GM12872 (cell line): ENCODE measurements around the gene ADAT2.

Experiments used
- TF ChIP-seq, protein P1 (sequence below): IDR thresholded peaks from 3 replicates; pipeline ENCODE4 v1.5.1; 2011; ENCODE audit warnings: low read depth, mild to moderate bottlenecking, low read length, moderate library complexity; ENCODE audit not compliant: insufficient read depth

The ADAT2 gene

DNA sequence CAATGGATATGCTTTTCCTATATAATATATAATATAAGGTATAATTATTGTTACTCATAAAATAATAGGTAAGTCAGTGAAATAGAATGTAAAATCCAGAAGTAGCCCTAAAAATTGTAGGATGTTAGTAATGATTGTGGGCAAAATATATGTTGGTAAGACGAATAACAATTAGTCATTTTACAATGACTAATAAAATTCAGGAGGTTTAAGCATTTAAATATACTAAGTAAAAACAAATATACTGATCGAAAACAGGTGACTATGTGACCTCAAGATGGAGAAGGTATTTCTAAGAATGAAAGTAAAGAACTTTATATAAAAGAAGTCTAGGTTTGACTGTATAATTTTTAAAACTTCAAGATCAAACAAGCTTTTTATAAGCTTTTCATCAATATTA lies 32.1 kb upstream of the ADAT2 start:
- TF ChIP-seq, protein P1, sequence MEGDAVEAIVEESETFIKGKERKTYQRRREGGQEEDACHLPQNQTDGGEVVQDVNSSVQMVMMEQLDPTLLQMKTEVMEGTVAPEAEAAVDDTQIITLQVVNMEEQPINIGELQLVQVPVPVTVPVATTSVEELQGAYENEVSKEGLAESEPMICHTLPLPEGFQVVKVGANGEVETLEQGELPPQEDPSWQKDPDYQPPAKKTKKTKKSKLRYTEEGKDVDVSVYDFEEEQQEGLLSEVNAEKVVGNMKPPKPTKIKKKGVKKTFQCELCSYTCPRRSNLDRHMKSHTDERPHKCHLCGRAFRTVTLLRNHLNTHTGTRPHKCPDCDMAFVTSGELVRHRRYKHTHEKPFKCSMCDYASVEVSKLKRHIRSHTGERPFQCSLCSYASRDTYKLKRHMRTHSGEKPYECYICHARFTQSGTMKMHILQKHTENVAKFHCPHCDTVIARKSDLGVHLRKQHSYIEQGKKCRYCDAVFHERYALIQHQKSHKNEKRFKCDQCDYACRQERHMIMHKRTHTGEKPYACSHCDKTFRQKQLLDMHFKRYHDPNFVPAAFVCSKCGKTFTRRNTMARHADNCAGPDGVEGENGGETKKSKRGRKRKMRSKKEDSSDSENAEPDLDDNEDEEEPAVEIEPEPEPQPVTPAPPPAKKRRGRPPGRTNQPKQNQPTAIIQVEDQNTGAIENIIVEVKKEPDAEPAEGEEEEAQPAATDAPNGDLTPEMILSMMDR = no peak

DNA sequence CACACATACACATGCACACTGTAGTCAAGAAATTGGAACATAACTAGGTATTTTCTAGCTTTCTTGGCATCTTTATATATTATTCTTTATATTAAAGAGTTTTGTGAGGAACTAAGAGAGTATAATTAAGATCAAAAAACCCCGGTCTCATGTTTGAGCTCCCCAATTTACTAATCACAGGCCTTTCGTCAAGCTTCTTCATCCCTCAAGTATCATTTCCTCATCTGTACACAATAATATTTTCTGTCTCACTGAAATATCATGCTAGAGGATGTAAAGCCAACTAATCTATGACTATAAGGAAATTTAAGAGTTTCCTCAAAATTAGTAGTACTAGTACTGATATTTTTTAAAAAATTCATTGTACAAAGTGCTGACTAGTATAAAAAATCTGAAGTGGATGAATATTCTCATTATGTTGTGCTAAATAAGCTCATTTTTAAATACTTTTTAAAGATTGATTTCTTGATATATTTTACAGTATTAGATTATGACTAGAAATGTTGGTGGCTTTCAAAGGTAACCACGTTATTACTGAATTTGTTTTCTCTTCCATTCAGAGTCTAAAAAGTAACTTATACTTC lies 28.1 kb upstream of the ADAT2 start:
- TF ChIP-seq, protein P1 = no peak

DNA sequence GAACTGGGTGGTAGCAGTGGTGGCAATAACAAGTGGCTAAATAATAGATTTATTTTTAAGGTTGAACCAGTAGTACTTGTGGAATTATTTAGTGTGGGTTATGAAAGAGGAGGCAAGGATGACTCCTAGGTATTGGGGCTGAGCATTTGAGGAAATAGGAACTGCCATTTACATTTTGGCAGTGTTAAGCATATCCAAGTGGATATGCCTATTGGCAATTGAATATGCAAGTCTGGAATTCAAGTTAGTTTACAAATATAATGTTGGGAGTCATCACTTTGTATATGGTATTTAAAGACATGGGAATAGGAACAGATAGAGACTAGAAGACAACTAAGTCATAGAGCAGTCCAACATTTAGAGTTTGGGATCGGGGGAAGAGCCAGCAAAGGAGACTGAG lies 26.1 kb upstream of the ADAT2 start:
- TF ChIP-seq, protein P1 = no peak

DNA sequence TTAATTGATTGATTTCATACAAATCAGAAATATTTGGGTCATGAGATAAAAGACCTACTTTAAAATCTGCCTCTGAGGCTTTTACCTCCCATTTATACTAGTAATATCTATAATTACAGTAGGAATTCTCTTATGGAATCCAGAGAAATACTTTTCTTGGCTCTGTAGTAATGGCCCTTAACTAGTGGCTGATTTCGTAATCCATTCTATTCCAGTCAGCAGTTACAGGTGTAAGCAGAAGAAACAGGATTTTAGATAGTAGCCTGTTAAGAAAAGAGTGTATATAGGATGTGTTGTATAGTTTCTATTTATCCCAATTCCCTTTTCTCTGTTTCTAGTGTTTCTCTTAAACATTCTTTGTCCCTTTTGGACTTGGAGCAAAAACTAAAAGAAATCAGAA lies 21.3 kb upstream of the ADAT2 start:
- TF ChIP-seq, protein P1 = no peak

DNA sequence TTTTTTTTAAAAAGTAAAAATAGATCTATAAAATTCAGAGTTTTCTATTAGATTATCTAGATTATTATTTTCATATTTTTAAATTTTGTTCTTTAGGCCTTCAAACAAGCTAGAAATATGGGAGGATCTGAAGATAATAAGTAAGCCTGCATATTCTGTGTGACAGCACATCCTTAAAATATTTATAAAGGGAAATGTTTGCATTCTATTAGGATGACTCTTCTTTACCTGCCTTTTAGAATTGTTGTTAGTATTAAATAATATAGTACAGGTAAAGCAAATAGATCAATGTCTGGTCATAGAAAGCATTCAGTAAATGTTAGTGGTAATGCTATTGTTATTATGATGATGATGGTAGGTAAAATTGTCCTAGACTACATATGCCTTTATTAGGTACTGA lies 17.5 kb upstream of the ADAT2 start:
- TF ChIP-seq, protein P1 = no peak

DNA sequence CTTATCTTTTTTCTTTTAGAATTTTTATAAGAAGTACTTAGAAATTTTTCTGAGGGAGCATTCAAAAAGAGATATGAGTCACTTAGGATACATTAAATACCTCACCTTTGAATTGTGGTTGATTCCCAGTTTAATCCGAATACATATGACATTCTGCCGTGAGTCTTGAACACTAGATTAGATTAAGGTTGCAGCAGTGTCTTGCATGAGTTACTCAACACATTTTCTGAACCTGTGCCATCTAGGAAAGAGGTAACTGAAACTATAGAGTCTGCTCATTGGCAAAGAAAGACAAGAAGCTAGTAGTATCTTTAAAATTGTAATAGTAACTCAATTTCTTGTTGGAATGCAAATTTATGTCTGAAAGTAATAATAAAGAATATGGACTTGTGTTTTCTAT lies 15.1 kb upstream of the ADAT2 start:
- TF ChIP-seq, protein P1 = no peak

DNA sequence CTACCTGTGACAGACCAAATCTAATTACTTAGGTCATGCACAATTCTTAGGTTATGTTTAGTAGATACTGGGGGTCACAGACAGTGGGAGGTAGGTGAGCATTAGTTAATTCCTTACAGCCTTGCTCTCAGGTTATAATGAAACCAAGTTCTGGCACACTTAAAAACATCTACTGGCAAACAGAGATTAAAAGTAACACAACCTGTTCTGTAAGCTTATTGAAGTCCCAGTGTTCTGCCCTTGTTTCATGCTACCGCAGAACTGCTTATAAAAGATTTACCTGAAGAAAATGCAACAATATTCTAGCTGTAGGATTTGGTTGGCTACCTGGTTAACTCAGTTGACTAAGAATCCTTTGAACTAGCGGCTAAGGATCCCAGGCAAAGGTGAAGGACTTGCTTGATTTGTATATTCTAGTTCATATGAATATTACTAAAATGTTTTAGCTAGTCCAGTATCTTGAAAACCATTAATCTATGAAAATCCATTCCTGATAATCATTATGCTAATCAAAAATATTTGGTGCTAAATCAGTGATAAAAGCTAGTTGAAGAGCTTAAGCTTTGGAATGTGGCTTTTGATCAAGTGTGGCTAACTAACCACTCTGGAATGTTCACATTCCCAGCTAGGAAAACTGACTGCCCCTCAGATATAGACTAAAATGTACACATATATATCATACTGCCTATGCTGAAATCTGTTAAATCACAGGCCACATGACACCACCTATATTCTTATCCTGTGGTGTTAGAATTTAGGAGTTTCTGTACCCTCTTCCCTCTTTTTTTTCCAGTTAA lies 7.3 kb upstream of the ADAT2 start:
- TF ChIP-seq, protein P1 = no peak
